Stimulated activated CD4-positive, alpha-beta T cell treated with anti-CD3 and anti-CD28 coated beads, TNF-alpha, amount 100 ng/mL, for 24 hours (primary cell): ENCODE results near the gene BDNF.

Source experiments
- DNase-seq, 3 experiments: peaks; one replicate each; pipeline ENCODE4 v3.0.0-alpha.2; 2020; ENCODE audit warnings: low read depth in 3 of 3

The BDNF gene

DNA sequence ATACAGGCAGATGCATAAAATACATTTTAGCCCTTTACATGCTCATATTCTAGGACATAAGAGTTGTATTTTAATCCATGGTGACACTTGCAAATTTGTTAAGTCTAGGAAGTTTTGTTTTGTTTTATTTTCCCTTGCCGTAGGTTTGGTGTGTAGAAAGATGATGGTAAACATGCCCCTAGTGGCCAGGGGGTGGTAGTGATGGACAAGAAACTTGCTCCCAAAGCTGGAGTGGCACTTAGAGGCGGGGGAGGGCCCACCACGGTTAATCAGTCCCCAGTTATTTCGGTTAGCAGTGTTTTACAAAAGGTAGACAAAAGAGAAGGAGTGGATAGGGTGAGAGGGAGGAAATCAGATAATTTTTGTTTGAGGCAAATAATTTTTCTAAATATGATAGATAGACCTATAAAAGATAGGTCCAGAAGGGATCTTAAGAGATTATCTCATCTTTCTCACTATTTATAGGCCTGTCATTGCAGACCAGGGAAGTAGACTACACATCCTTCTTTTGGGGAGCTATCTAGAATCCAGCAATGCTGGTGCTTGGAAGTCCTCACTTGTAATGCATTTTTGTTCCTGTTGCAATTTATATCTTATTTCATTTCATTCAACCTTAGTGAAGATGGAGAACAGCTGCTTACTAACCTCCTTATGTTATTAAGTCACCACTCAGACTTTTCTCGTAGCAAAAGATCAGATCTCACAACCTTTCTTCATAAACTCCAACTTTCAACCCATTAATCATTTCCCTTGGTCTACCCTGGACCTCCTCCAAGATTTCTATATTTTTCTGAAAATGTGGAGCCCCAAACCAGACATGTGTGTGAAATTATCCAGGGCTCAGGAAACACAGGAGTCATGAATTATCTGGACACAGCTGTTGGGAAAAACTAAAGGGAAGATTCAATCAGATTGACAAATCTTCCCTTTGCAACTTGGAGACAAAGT is 5.9 kb upstream of the BDNF start:
- no peak for DNase-seq

DNA sequence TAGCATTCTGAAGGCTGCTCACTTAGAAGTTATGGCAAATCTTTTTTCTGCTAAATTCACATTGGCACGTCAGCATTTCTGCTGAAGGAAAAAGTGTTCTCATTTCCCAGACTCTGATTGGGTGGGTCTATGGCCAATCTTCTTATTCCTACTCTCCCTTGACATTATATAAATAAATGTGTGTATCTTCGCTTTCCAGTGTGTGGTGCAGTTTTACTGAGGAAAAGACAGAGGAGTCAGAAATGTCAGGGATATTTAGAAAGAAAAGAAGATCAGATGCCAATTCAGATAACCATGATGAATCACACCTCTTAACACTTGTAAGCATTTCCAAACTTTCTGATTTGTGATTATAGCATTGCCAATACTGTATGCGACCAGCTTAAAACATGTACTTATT is 3.2 kb upstream of the BDNF start:
- DNase-seq, result no peak

DNA sequence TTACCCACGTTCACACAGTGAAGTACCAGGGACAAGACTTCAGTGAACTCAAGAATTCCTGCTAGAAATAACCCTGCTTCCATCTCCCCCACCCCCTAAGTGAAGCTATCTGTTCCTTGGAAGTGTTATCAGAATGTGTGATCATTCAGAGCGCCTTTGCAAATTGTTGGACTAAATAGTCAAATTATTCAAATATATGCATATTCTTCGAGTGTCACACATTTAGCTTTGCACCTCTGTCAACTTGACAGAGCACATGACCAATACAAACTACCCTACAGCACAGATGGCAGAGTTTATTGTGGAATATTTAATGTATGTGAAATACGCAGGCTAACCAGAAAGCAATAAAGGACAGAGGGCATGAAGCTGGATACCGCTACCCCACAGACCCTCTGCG is 2.6 kb upstream of the BDNF start:
- no peak for DNase-seq

DNA sequence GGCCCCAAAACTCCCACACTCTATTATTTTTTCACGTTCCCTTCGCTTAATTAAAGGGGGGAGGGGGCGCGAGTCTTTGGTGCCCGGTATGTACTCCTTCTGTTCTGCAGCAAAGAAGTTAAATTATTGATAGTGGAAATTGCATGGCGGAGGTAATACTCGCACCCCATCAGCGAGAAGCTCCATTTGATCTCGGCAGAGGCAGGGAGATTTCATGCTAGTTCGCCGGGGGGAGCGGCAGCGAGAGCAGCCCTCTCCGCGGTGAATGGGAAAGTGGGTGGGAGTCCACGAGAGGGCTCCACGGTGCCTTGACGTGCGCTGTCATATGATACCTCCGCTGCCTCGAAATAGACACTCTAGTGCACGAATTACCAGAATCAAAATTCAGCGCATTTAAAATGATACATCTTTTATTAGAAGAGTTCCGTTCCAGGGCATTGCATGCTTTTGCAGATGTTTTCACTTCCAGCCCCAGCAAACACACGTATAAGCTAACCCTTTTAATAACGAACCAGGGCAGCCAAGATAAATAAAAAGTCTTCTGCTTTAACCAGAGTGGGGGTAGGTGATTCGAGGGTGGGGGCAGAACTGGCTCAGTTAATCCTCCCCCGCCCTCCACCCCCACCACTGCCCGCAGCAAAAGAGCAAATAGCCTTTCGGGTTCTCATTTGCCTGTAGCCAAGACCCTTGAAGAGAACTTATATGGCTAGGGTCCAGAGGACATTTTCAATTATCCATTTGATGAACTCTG is 1.3 kb upstream of the BDNF start:
- DNase-seq, result no peak

DNA sequence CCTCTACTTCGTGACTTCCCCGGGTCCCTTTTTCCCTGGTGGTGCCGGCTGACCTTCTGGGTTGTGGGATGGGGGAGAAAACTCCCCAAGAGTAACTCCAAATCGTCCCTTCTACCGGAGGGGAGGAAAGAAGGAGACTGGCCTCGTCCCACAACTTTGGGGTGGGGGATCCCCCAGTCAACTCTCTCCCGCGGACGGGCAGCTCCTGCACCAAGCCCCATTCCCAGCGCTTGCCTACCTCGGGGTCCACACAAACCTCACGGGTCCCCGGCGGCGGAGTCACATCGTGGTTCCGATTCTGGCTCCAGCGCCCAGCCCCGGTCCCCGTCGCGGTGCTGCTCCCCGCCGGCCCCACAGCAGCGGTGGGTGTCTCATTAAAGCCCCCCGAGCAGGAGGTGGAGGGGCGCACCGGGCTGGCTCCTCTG is 317 bp downstream of the BDNF start:
- DNase-seq, result no peak

DNA sequence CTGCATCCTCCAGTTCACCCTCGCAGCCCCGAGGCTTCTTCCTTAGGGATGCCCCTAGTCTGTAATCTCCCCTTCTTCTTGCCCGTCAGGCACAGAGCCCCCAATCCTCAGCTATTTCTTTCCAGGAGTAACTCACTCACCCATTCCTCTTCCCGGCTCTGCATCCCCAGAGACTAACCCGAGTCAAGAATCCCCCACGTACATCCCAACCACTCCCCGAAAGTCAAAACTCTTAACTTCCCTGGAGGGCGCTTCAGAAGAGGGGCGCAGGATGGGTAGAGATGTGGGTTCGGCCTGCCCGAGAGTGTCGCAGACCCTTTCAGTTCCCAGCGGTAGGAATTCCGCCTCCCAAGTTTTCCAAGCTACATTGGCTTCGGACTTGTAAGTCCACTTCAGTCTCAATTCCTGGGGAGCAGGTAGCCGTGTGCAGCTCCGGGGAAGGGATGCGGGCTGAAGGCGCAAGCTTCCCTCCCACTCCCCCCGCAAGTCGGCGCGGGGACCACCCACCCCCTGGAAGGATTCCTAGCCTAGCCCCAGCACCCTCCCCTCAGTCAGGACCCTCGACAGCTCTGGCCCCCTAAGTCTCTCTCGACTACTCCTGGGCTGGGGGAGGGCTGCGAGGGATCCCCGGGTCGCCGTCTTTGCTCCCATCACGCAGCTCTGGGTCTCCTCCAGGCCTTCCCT is 871 bp downstream of the BDNF start:
- no peak for DNase-seq

DNA sequence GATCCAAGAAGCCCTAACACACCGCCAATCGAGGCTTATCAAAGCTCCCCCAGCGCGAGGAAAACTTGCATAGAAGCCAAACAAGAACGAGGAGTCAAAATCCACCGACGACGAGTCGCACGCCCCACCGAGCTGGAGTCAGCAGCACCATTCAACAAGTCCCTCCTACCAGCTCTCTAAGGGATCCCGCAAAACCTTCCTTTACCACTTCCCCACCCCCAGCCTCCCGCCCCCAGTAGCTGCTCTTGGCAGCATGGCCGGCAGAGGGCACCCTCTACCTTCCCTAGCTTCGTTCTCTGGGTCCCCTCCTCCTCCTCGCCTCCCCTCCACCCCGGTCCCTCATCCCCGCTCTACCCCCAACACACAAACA is 1.4 kb downstream of the BDNF start:
- peak; percentile 22 to 75 (median 51) for DNase-seq

DNA sequence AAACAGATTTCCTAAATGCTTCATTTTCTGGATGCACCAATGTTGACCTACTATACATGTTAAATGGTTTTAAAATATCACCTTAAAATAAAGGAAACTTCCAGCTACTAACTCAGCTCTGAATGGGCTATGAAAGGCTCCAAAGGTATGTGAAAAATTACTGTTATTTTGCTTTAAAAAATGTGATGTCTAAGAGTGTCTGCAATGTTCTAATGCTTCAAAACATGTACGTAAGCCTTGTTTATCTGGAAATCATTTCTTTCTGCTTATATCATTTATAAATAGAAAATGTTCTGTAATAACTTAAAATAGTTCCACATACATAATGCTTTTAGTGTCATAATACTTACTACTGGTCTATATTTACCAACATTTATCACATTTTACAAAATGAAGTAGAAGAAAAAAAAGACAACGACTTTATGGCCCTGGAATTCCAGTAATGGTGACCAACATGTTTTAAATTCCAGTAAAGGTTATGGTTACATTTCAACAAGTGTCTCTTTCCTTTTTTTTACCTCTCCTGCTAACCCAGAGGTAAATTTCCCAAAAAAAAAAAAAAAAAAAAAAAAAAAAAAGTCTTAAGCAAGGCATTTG is 2.5 kb downstream of the BDNF start:
- DNase-seq, result no peak

DNA sequence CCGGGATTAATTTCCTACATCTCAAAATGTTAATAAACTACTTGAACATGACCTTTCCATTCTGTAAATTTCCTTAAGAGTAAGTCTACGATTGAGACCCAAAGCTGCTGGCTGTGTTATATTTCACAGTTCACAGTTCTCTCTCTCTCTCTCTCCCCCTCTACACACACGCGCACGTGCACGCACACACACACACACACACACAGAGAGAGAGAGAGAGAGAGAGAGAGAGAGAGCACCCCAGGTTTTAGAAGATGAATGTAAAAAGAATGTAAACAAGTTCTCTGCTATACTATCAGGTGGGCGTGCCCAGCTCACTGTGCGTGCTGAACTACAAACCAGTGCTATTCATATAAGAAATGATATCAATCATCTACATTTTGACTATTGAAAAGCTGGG is 3.3 kb downstream of the BDNF start:
- no peak for DNase-seq

DNA sequence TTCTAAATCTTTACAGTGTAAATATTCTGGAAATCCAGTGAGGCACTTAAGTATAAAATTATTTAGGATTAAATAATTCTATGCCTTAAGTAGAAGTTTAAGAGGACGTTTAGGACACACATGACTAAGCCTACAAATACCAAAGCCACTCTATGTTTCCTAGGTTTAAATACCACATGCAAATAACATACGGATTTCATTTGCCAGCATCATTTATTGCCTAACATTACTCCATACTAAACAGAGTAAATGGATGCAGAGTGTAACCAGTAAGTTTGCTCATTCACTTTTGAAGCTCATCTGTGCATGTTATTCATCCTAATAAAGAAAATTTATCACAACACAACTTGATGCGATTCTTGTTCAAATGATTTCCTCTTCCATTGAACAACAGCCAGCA is 4.1 kb downstream of the BDNF start:
- DNase-seq, result no peak

DNA sequence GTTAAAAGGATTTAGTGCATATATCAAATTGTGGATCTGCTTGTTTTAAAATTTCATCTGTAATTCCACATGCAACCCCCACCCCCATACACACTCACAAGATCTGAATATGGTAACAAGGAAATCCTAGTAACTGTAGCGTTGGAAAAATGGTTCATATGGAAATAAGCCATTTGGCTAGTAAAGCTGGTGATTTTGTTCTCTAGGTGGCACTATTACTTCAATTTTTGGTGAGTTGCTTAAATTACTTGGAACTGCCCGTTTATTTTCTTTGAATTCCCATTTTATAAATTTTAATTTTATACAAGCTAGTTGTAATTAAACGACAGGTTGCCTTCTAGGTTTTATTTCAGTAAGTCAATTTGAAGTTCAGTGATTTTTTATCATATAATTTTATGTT is 5.3 kb downstream of the BDNF start:
- DNase-seq, result no peak

DNA sequence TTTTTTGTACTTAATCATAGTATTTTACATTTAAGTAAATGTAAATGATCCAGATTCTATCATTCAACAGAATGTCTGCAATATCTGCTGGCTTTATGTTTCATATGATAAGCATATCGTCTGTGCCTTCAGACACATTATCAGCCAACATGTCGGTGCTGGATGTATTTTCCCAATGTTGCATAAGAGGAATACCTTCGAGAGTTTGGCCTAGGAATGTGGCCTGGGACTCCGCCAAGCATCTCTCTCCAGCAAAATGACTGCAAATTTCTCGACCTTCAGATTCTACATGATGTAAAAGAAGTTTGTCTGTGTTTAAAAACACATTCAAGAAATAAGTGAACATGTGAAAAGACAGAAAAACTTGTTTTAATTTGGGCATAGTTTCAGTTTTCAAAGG is 6.9 kb downstream of the BDNF start:
- no peak for DNase-seq

DNA sequence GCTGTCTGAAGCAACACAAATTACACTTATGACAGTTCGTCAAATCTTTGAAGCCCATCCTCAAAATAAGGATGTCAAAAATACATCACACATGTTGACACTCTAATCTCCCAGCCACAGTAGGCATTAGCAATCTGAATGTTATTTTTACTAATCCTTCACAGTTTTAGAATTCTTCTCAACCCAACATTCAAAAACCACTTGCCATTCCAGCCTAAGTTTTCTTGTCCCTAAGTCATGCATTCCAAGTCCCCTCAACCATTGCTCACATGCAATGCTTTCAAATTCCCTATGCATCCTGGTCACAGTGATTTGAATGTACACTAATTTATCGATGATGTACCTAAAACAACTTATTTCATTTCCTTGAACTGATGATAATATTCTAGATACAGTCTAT is 7.5 kb downstream of the BDNF start:
- DNase-seq, result no peak

DNA sequence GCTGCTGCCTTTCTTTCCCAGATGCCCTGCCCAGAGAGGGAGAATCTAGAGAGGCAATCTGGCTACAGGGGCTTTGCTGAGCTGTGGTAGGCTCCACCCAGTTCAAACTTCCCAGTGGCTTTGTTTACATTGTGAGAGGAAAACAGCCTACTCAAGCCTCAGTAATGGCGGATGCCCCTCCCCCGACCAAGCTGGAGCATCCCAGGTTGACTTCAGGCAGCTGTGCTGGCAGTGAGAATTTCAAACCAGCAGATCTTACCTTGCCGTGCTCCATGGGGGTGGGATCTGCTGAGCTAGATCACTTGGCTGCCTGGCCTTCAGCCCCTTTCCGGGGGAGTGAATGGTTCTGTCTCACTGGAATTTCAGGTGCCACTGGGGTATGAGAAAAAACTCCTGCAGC is 12.2 kb downstream of the BDNF start:
- no peak for DNase-seq

DNA sequence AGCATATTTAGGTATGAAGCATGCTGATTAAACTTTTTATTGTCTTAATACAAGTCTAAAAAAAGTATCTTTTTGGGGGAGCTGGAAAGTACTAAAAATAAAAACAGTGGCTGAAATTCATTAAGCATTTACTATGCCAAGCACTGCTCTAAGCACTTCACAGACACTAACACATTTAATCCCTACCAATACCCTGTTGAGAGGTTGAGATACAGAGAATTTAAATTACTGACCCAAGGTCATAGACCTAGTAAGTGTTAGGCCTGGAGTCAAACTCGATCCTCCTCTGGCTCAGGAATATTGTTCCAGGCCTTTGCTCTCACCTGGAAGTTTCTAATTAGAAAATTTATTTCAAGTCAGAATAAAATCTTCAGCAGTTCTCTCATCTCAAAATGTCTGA is 18.6 kb downstream of the BDNF start:
- no peak for DNase-seq

DNA sequence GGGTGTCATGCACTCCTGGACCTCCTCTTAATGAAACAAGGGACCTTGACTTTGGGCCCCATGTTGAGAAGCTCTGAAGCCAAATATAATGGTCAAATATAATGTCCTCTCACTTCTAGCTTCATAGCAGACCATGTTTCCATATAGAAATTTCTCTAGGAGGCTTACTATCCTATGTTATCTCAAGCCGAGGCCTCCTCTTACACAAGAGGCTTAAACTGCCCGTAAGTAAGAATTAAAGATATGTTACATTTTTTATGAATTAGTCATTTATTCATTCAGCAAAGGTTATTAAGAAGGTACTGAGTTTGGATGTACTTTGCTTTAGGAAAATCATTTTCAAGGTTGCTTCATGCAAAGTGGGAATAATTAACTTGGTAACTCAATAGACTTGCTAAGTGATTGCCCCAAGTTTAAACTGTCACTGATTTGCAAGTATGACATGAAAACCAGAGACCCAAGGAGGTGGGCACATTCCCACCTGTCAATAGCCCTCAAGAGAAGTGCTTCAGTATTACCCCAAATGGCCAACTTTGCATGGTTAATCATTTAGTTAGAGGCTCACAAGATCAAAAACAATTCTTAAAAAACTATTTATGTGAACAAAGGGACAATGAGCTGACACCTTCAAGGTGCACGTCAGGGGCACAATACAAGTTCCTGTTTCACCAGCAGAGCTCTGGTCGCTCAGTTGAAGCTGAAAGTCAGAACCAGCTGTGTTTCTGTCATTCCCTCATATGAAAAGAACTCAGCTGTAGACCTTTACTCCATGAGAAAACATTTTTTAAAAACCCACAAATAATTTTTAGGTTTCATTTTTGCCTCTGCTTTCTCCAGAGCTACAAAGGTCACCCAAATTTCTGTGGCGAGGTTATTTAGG is 20.9 kb downstream of the BDNF start:
- no peak for DNase-seq

DNA sequence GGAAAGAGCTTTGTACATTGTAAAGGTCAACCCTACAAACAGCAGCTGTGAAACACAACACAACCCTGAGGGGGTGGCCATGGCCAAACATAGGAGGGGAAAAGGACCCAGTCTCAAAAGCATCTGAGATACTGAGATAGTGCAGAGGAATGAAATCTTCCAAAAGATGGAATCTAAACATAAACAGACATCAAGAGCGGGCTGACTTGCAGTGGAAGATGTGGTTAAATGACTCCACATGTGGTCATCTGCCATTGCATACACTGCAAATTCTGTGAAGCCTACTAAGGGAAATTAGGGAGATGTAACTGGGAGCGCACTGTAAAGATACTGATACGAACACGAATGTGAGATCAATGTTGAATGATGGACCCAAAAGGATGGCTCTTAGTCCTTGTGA is 22.0 kb downstream of the BDNF start:
- DNase-seq, result no peak

DNA sequence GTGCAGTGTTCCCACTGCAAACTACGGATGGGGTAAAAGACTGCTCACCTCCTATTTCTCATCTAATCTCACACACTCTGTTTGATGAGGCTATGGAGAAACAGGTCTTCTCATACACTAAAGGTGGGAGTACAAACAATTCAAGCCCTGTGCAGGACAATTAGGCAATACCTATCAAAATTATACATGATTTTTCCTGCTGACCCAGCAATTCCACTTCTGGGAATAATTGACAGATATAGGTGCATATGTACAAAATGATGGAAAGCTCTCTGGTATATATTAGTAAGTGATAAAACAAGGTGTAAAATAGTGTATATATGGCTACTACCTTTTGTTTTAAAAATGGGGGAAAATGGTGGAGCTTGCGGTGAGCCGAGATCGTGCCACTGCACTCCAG is 23.1 kb downstream of the BDNF start:
- no peak for DNase-seq

DNA sequence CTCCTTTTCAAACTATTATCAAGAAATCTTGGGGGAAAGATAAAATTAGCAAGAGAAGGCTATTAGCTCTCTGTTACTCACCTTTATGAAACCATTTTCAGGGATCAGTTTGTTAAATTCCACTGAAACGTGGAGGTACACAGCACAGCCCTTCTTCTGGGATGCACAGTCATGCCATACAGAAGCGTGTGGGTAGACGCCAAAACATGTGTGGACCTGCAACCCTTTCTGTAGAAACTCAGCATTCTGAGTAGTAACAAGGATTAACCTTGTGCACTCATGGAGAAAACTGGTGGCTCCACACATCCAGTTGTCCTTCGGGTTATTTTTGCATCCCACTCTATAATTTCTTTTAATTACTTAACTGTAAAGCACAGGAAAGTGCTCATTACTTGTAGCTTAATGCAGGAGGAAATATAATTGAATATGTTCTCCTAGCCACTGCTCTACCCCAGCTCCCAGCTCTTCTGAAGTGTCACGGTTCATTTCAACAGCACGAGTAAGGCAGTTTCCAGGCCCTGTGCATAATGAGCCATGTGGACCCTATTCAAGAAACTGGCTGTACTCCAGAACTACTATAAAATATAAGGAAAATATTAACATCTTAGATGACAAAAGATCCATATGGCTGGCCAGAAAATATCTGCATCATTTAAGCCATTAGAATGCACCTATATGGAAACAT is 26.1 kb downstream of the BDNF start:
- DNase-seq, result no peak

DNA sequence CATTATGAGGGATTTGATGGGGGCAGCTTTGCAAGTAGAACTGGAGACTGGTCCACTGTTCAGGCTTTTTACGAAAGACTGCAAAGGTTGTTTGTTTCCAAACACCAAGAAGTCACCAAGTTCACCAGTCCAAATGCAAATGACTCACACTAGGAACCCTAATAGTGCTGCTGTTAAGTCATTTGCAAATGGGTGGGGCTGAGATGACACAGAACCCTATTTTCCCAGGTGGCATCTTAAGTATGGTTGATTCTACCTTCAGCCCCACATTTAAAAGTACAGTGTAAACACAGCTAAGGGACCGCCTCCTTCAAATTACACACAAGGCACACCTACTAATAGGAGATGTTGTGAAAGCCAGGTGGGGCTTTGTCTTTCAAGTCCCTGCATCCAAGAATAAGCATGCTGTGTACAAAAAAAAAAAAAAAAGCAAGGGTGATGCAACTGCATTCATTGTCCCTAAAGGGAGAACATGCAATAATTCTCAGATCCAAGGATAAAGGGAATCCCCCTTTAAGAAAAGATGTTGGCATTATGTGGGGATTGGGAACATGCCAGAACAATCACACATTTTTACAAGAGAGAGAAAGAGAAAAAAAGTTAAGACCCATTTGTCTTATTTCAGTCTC is 27.3 kb downstream of the BDNF start:
- no peak for DNase-seq
